Renal pelvis (tissue), 4 donors: ENCODE data around the gene IYD. TPM values are rescaled to one million over a fixed set of nuclear protein-coding genes. Genes with fewer than 3 reads are reported as not detected.
"Not testable (repeated sequence)": the region's sequence is repeated elsewhere in the genome, so short reads cannot be mapped to it uniquely, and the experiment has no call there.

Source experiments
- DNase-seq: peaks from one replicate; pipeline ENCODE4 v3.0.0-alpha.2; 2013
- polyA plus RNA-seq, 3 donors: library from polyadenylated mRNA; unstranded; fragments of 120-200 nt; gene quantifications; one replicate each; pipeline ENCODE4 v1.2.1, GENCODE V29; 2013; ENCODE audit not compliant: insufficient read length in 3 of 3

Gene IYD
- polyA plus RNA-seq, 3 donors, result 2.4 to 5.7 (median 5.6) TPM

- peak; percentile 57 for DNase-seq
Measured at GRCh38 chr6:150427037-150427602, 58.3 kb downstream of the IYD start.

- DNase-seq, result peak; percentile 72
Measured at GRCh38 chr6:150427843-150428242, 59.0 kb downstream of the IYD start.

GRCh38 chr6:150430815-150431214 lies 62.0 kb downstream of the IYD start:
- DNase-seq, result no peak

GRCh38 chr6:150435360-150435759 lies 66.5 kb downstream of the IYD start:
- no peak for DNase-seq

GRCh38 chr6:150435832-150436231 lies 67.0 kb downstream of the IYD start:
- DNase-seq, result no peak

- DNase-seq, result no peak
Measured at GRCh38 chr6:150439373-150439772, 70.6 kb downstream of the IYD start.

- no peak for DNase-seq
Measured at GRCh38 chr6:150443621-150444020, 74.8 kb downstream of the IYD start.

GRCh38 chr6:150444308-150444707 lies 75.5 kb downstream of the IYD start:
- no peak for DNase-seq

GRCh38 chr6:150445486-150445885 lies 76.7 kb downstream of the IYD start:
- no peak for DNase-seq

GRCh38 chr6:150448221-150448620 lies 79.4 kb downstream of the IYD start:
- DNase-seq, result no peak

GRCh38 chr6:150449055-150449454 lies 80.2 kb downstream of the IYD start:
- DNase-seq, result not testable (repeated sequence)

- no peak for DNase-seq
Measured at GRCh38 chr6:150450918-150451317, 82.1 kb downstream of the IYD start.

- peak; percentile 27 for DNase-seq
Measured at GRCh38 chr6:150451807-150452427, 83.1 kb downstream of the IYD start.

GRCh38 chr6:150452428-150453243 lies 83.8 kb downstream of the IYD start:
- DNase-seq, result peak; percentile 46

- DNase-seq, result no peak
Measured at GRCh38 chr6:150453357-150453756, 84.5 kb downstream of the IYD start.

Other genes with a start within 250 kb of the IYD start
- 10 to 100 TPM; 22.9 to 25.7 (median 25.5) TPM for gene PPP1R14C, start 226.0 kb upstream of the IYD start, polyA plus RNA-seq
- gene PLEKHG1, start 230.9 kb downstream of the IYD start, polyA plus RNA-seq, result 10 to 100 TPM; 28.6 to 36.6 (median 35.3) TPM